BJ (cell line): Measurements from ENCODE around the gene BTG4. TPM values are rescaled to one million over a fixed set of nuclear protein-coding genes. Genes with fewer than 3 reads are reported as not detected.
A peak's percentile ranks its signal among the peaks of the same experiment; 100 is the strongest.

Experiments used
- CTCF ChIA-PET: fragments of 350-600 bp; formaldehyde crosslinking; extraction: SDS; loops from one replicate; lab custom pipeline; 2021; ENCODE audit warnings: antibody characterized with exemption, inconsistent platforms; lab: Yijun Ruan, JAX
- POLR2A ChIA-PET: fragments of 300-600 bp; sonication (Branson Sonifier 250); formaldehyde crosslinking; extraction: SDS; loops from one replicate; lab custom pipeline; 2021; ENCODE audit warnings: antibody characterized with exemption; lab: Charles Lee
- DNase-seq: peaks from one replicate; pipeline ENCODE4 v3.0.0-alpha.2; 2011; ENCODE audit warnings: low read depth
- H3K27me3 ChIP-seq: 2 replicates; pipeline ENCODE4 v1.6.0; 2011; ENCODE audit warnings: low read length; ENCODE audit not compliant: control insufficient read depth, insufficient read depth
- H3K36me3 ChIP-seq: 2 replicates; pipeline ENCODE4 v1.5.1; 2011; ENCODE audit warnings: low read length; ENCODE audit not compliant: control insufficient read depth, insufficient read depth
- H3K4me3 ChIP-seq: 2 replicates; pipeline ENCODE4 v1.5.1; 2011; ENCODE audit warnings: low read depth, mild to moderate bottlenecking, control low read depth, low read length
- CTCF ChIP-seq: IDR thresholded peaks from 2 replicates; pipeline ENCODE4 v1.5.1; 2011; ENCODE audit warnings: low read depth, mild to moderate bottlenecking, control low read depth, inconsistent platforms, low read length, moderate library complexity; ENCODE audit not compliant: insufficient read depth
- polyA plus RNA-seq: library from polyadenylated mRNA; depleted of rRNA; stranded (reverse); fragments of >200 nt; gene quantifications from 2 replicates; pipeline ENCODE4 v1.2.3, GENCODE V29; 2011

BTG4 gene
- polyA plus RNA-seq, 1 experiment = not detected

DNA sequence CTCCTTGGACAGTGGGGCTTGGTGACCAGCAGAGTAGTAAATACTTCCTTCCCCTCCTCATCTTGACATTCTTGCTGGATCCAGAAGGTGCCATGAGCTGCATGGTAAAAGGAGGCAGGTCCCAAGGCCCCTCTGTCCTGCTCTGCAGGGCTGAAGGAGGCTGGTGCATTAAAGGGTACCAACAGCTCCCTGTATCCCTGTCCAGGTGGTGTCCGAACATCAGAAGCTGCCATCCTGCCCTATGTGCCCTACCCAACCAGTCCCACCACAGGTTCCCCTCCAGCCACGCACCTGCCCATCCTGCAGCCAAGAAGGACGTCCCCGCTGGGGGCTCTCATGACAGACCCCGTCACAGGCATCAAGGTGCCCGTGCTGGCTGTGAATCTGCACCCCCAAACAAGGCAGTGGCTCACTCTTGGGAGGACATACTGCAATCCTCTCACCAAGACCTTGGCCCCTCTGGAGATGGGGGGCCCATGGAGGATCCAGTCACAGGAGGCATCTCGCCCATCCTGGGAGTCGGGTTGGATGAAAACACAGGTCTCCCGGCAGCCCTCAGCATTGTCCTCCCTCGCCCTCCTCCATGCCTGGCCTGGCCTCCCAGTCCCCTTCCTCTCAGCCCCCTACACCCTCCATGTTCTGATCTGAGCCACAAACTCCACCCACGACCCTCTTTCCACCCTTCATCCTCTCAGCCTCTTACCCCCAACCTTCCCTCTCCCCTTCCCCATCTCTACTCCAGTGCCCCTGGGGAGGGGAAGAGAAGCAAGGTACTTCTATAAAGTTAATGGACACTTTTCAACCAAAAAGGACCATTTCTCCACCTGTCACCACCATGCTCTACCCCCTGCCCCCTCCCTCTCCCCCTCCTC is 55.1 kb downstream of the BTG4 start:
- ChIA-PET CTCF (interaction anchor here (0.7 to 5.8 kb wide), 12 partner anchors 9 to 385 kb away, joined by 3 to 52 read pairs (median 4); partner anchors contain the start of gene LAYN), POLR2A (no interaction called here)
- no peak for DNase-seq
- no peaks in the 10 kb centered on the region for H3K27me3 ChIP-seq
- no peaks in the 10 kb centered on the region for H3K36me3 ChIP-seq
- TF ChIP-seq CTCF = no peak
- no peak overlapping the region for H3K4me3 ChIP-seq

DNA sequence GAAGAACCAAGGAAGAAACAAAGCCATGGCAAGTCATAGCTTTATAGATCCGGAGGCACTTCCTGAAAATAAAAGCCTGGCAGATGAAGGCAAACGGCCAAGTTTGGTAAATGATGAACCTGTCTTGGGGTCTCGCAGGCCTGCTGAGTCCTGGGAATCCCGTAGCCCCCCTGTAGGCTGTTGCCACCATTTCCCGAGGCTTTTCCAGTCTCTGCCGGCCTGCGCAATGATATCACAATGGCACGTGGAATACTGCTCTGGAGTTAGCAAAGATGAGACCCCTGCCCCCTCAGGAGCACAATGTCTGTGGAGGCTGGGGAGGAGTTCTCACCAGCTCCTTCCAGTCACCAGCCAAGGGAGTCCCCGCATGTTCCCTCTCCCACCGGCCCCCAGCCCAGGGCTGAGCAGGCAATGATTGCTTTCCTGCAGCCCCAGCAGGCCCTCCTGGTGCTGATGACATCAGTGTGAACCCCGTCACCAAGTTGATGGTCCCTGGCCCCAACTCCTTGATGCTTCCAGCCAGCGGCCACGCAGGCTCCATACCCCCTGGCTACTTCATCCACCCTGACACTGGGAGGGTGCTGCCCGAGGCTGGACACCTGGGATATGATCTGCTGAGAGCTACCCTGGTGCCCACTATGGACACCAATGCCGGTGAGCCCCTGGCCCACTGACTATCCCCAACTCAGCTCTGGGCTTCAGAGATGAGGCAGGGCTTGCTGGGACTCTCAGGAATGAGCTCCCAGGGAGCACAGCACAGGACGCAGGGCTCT is 55.9 kb downstream of the BTG4 start:
- no peaks in the 10 kb centered on the region for H3K36me3 ChIP-seq
- POLR2A ChIA-PET = no interaction called here
- no peak overlapping the region for H3K4me3 ChIP-seq
- TF ChIP-seq CTCF = no peak
- CTCF ChIA-PET = interaction anchor here (0.7 to 5.8 kb wide), 17 partner anchors 7 to 386 kb away, joined by 3 to 52 read pairs (median 8); partner anchors contain the start of gene LAYN
- DNase-seq = no peak
- H3K27me3 ChIP-seq = no peaks in the 10 kb centered on the region

DNA sequence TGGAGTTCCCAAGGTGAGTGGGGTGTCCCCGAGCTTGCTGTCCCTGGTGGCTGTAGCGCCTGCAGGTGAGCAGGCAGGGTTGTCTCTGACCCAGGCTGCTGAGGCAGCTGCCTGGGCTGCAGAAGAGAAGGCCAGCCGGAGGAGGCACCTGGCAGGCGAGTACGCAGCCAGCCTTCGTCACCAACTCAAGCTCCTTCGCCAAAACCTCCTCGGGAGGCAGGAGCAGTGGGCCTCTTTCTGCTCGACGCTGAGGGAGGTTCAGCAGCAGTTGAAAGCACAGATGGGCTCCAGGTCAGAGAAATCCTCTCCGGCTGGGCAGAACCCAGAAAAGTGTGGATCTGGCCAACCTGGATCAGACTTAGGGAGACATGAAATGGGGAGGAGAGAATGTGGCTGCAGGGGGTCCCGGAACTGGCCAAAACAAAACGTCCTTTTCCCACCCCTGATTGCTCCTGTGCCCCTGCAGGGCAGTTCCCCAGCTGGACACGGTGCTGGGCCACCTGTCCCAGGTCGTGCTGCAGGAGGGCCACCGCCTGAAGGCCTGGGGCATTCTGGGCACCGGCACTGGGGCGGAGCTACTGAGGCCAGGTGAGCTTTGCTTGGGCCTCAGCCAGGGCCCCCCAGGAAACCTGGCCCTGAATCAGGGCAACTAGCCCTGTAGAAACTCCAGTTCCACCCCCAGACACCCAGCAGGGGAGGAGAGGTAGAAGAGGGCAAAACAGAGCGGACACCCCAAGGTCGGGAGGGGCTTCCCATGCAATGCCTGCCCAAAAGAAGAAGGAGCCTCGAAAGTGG is 56.7 kb downstream of the BTG4 start:
- no peak for DNase-seq
- ChIA-PET POLR2A (no interaction called here), CTCF (interaction anchor here (0.8 to 5.8 kb wide), 34 partner anchors 8 to 406 kb away, joined by 3 to 52 read pairs (median 6); partner anchors contain the start of gene LAYN)
- Histone ChIP-seq H3K36me3 (no peaks in the 10 kb centered on the region), H3K4me3 (no peak overlapping the region), H3K27me3 (no peaks in the 10 kb centered on the region)
- no peak for TF ChIP-seq CTCF

GRCh38 chr11:111454561-111455192 is 57.5 kb downstream of the BTG4 start:
- H3K36me3 ChIP-seq = no peaks in the 10 kb centered on the region
- H3K4me3 ChIP-seq = no peak overlapping the region
- no peak for DNase-seq
- H3K27me3 ChIP-seq = no peaks in the 10 kb centered on the region
- CTCF ChIA-PET = interaction anchor here (0.6 to 5.8 kb wide), 34 partner anchors 8 to 407 kb away, joined by 3 to 52 read pairs (median 6); partner anchors contain the start of gene LAYN
- peak; percentile 59 for TF ChIP-seq CTCF
- POLR2A ChIA-PET = no interaction called here
